ENCODE data around the gene NKAPL.

The NKAPL gene

DNA sequence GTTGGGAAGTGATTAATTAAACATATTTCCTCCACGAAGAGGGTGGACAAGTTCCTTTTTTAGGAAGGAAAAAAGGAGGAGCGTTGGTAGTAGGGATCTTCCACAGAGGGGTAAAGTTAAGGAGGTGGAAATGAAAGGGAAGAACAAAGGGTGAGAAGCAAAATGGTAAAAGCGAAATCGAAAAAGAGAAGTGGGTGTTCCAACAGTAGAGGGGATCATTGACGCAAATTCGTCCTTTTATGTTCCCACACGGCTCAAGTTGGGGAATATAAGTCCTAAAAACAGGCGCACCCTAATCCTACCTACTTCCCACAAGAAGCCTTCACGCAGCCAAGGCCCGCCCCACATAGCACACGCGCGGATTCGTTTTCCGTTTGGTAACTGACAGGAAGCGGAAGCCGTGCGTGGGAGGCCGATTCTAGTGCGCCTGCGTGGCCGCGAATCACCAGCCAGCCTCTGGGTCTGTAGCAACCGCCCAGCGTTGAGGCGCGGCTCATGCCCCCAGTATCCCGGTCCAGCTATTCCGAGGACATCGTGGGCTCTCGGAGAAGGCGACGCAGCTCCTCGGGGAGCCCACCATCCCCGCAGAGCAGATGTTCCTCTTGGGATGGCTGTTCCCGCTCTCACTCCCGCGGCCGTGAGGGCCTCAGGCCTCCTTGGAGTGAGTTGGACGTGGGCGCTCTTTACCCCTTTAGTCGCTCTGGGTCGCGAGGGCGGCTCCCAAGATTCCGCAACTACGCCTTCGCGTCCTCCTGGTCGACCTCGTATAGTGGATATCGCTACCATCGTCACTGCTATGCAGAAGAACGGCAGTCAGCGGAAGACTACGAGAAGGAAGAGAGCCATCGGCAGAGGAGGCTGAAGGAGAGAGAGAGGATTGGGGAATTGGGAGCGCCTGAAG, at the start of gene NKAPL:
TSS of gene NKAPL (plus strand) at position 421 of the 901 bp plus-strand sequence. CDS start at position 496, 75 bp downstream.
- Histone ChIP-seq H2AFZ (ENCODE audit: low read depth) (no peak within 1 kb of the TSS), H3K4me3 (IDR thresholded peaks at IDR 0.05; ENCODE audit: insufficient read depth, low read depth, low read length) (no peak within 1 kb of the TSS), H4K20me1 (ENCODE audit: insufficient read depth) (no peaks in the 10 kb centered on the region), H3K27me3 (ENCODE audit: insufficient read depth, low read depth) (no peaks in the 10 kb centered on the region), H3K27ac (no peak within 1 kb of the TSS), H3K4me1 (ENCODE audit: low read depth, poor library complexity, severe bottlenecking) (no peaks in the 10 kb centered on the region), H3K4me2 (no peak within 1 kb of the TSS), H3K36me3 (ENCODE audit: insufficient read depth) (no peaks in the 10 kb centered on the region), H3K79me2 (ENCODE audit: insufficient read depth, low read depth) (no peaks in the 10 kb centered on the region), H3K9ac (no peak within 1 kb of the TSS)
- no peak for TF ChIP-seq CTCF (conservative IDR thresholded peaks at IDR 0.05; ENCODE audit: low read depth, low read length)

- H2AFZ ChIP-seq (ENCODE audit: low read depth) = no peak overlapping the region
- no peaks in the 10 kb centered on the region for H3K36me3 ChIP-seq (ENCODE audit: insufficient read depth)
- H4K20me1 ChIP-seq (ENCODE audit: insufficient read depth) = no peaks in the 10 kb centered on the region
- H3K27ac ChIP-seq = no peak overlapping the region
- H3K79me2 ChIP-seq (ENCODE audit: insufficient read depth, low read depth) = no peaks in the 10 kb centered on the region
- TF ChIP-seq CTCF (conservative IDR thresholded peaks at IDR 0.05; ENCODE audit: low read depth, low read length) = no peak
- no peak overlapping the region for H3K4me2 ChIP-seq
- H3K4me3 ChIP-seq (IDR thresholded peaks at IDR 0.05; ENCODE audit: insufficient read depth, low read depth, low read length) = no peak overlapping the region
- no peak overlapping the region for H3K9ac ChIP-seq
- H3K4me1 ChIP-seq (ENCODE audit: low read depth, poor library complexity, severe bottlenecking) = no peaks in the 10 kb centered on the region
- no peaks in the 10 kb centered on the region for H3K27me3 ChIP-seq (ENCODE audit: insufficient read depth, low read depth)
Observed at GRCh38 chr6:28209753-28210535, 49.2 kb upstream of the NKAPL start.

DNA sequence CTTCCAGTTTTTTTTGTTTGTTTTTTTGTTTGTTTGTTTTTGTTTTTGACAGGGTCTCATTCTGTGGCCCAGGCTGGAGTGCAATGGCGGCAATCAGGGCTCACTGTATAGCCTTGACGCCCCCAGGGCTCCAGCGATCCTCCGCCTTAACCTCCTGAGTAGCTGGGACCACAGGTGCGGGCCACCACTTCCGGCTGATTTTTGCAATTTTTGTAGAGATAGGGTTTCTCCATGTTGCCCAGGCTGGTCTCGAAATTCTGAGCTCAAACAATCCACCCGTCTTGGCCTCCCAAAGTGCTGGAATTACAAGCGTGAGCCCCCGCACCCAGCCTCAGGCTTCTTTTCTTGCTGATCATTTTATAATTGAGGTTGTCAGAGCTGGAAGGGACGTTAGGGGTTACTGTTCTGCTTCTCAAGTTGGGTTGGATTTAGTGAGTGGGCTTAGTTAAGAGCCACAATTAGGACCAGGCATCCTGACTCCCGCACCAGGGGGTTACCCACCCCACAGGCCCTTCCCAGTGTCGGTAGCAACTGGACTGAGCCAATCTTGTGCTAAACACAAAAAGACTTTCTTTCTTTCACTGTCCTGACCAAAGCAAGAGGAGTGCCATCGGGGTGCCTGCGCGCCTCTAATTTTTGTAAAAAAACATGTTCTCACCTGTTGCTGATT, 47.1 kb upstream of the NKAPL start:
- H2AFZ ChIP-seq (ENCODE audit: low read depth) = peak overlapping the region; percentile 78
- no peaks in the 10 kb centered on the region for H3K4me1 ChIP-seq (ENCODE audit: low read depth, poor library complexity, severe bottlenecking)
- no peaks in the 10 kb centered on the region for H4K20me1 ChIP-seq (ENCODE audit: insufficient read depth)
- H3K36me3 ChIP-seq (ENCODE audit: insufficient read depth) = no peaks in the 10 kb centered on the region
- peak overlapping the region; percentile 55 for H3K27ac ChIP-seq
- H3K9ac ChIP-seq = peak overlapping the region; percentile 46; the same call in 1 of the 2 replicates
- H3K4me2 ChIP-seq = peak overlapping the region; percentile 56
- H3K79me2 ChIP-seq (ENCODE audit: insufficient read depth, low read depth) = no peaks in the 10 kb centered on the region
- no peaks in the 10 kb centered on the region for H3K27me3 ChIP-seq (ENCODE audit: insufficient read depth, low read depth)
- no peak for TF ChIP-seq CTCF (conservative IDR thresholded peaks at IDR 0.05; ENCODE audit: low read depth, low read length)
- H3K4me3 ChIP-seq (IDR thresholded peaks at IDR 0.05; ENCODE audit: insufficient read depth, low read depth, low read length) = no peak overlapping the region

DNA sequence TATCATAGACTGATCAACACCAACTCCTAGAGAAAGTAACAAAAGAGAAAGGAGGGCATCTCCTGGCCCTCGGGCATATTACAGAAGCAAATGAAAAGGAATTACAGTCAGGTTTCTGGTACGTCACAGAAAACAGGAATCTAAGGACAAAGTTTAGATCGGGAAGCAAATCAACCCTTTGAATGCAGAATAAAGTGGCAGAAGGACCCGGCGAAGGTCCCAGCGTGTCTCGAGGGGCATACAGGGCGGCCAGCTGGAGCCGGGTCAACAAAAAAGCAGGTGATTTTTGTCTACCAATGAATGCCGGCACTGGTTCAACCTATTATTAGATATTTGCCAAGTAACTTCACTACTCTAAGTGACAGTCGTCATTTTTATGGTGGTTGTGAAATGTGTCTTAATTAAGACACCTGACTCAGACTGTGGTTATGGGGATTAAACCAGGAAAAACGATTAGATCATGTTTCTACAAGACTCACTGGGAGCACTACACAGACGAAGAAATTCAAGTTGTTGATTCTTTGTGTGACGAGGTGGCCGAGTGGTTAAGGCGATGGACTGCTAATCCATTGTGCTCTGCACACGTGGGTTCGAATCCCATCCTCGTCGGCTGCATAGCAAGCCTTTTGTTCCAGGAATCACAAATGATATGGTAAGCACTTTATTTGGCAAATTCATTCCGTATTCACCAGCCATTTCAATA, 46.4 kb upstream of the NKAPL start:
- Histone ChIP-seq H3K4me3 (IDR thresholded peaks at IDR 0.05; ENCODE audit: insufficient read depth, low read depth, low read length) (no peak overlapping the region), H3K4me2 (peak overlapping the region; percentile 56), H3K9ac (peak overlapping the region; percentile 46; the same call in 1 of the 2 replicates), H3K27ac (peak overlapping the region; percentile 55), H4K20me1 (ENCODE audit: insufficient read depth) (no peaks in the 10 kb centered on the region), H2AFZ (ENCODE audit: low read depth) (peak overlapping the region; percentile 78), H3K79me2 (ENCODE audit: insufficient read depth, low read depth) (no peaks in the 10 kb centered on the region), H3K27me3 (ENCODE audit: insufficient read depth, low read depth) (no peaks in the 10 kb centered on the region), H3K4me1 (ENCODE audit: low read depth, poor library complexity, severe bottlenecking) (no peaks in the 10 kb centered on the region), H3K36me3 (ENCODE audit: insufficient read depth) (no peaks in the 10 kb centered on the region)
- no peak for TF ChIP-seq CTCF (conservative IDR thresholded peaks at IDR 0.05; ENCODE audit: low read depth, low read length)

Data from KMS-11 (cell line).